NCI-H1417 (cell line): ENCODE results near the gene PMFBP1.

Experiments used
- DNase-seq, 3 experiments: peaks; one replicate each; lab custom pipeline; 2025; lab: John Stamatoyannopoulos, UW

The PMFBP1 gene

DNA sequence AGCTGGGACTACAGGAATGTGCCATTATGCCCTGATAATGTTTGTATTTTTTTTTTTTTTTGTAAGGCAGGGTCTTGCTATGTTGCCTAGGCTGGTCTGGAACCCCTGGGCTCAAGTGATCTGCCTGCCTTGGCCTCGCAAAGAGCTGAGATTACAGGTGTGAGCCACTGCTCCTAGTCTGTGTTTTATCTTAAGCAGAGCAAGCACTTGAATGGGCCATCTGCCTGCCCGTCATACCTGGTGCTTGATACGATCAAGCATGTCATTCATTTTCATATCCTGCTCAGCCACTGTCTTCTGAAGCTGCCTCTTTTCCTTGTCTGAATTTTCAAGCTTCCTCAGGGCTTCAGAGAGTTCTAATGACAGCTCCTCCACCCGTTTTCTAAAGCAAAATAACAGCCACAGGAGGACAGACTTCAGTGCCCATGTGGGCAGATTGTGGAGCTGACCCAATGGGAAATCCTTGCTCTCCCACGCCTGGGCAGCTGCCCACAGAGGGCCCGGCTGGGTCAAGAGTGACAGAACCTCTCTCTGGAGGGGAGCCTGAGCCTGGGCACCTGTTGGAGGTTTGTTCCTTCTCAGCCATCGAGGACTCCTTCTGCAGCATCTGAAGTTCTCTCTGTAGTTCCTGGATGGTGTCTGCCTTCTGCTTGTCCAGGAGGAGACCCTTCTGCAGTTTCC is 41.8 kb downstream of the PMFBP1 start:
- DNase-seq = no peak

DNA sequence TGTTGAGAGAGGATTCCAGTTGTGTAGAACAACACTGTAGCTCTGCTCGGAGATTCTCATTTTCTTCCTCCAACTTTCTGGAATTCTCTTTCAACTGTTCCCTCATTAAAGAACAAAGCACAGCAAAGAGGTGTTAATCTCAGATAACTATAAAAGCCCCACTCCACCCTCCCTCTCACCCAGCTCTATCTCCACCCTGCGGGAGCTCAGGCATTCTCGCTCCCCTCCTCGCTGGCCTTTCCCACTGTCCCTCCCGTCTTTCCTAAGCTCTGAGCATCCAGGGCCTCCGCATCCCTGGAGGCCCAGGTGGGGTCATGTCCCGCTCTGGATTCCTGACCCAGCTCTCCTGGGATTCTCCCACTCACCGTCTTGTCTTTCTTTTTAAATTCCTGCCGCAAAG is 43.3 kb downstream of the PMFBP1 start:
- DNase-seq = no peak

DNA sequence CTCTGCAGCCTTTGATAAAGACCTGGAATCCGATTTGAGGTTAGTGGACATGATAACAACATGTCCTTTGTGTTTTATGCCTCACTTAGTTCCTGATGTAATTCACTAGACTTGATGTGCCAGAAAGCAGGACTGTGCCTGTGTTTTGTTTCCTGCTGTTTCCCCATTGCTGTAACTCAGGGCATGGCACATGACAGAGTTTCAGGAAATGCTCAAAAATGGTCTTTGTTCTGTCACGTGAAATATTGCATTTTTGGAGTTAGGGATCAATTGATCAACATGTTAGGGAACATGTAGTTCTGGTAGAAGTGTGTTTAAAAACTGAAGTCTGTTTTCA is 45.6 kb downstream of the PMFBP1 start:
- peak in 1 of 3 experiments; percentile 4 for DNase-seq

DNA sequence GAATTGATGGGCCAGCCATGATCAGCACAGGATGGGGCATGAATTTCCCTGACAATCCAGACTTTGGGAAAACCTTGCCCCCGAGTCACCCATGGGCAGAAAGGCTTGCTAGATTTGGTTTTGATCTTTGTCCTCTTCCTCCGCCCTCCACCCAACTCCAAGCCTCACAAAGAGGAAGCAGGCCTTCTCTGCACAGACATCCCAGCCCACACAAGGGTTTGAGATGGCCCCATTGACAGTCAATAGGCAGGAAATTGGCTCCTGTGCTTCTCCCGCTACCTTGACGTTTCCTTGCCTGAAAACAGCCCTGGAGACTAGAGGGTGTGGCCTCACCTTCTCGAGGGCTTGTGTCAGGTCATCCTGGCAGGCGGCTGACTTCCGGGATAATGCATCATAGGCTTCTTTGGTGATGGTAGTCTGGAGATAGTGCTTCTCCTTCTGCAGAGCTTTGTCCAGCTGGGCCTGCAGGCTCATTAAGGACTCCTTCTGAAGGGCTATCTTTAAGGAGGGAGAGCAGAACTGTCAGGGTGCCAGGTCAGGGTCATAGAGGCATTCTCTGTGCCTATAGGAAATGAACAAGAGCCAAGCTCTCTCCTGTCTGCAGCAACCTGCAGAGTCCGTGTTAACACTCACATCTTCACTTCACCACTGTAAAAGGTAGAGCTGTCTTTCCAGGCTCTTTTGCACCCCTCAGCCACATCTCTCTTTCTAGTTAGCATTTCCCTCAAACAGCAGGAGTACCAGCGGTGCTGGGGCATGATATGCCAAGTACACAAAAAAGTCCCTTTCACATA is 46.1 kb downstream of the PMFBP1 start:
- no peak for DNase-seq

DNA sequence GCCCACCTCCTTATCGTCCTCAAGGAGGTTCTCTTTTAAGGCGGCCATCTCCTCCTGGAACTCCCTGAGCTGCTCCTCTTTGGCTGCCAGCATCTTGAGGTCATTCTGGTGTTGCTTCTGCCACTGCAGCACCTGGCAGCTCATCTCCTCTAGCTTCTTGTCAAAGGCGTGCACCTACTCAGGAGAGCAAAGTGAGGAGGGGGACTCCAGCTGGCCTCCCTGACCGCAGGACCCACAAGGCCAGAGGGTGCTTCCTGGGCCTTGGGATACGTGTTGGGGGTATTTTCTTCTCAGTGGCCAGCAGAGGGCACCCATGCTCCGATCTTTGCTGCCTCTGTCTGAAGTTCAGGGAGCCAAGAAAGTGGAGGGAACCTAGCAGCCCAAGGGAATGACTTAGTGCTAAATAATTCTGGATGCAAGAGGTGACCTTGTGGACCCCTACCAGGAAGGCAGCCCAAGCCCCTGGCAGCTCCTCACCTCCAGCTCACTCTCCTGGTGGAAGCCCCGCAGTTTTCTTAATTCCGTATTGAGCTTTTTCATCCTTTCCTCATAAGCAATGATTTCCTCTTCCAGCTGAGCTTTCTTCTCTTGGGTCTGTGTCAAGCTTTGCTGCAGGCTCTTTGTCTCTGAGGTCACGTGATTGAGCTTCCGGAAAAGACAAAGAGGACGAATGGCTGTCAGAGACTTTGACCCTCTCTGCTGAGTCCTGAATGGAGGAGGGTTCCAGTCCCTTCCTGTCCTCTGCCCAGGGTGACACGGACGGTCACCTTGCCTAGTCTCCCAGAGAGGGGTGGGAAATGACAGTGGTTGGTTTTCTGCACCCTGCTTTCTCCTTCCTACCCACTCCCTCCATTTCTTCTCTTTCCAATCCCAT is 47.0 kb downstream of the PMFBP1 start:
- peak; percentile 28 to 87 (median 68) for DNase-seq

DNA sequence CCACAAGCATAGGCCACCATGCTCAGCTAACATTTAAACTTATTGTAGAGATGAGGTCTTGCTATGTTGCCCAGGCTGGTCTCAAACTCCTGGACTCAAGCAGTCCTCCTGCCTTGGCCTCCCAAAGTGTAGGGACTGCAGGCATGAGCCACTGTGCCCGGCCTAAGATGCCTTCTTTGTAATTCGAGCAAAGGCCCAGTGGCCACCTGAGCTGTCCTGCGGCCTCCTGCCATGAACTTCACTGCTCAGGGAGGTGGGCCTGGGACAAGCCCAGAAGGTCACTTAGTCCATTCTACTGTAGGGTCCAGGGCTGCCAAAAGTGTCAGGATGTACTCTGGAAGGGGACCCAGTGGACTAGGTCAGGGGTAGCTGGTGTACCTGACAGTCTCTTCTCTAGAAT is 47.8 kb downstream of the PMFBP1 start:
- no peak for DNase-seq

DNA sequence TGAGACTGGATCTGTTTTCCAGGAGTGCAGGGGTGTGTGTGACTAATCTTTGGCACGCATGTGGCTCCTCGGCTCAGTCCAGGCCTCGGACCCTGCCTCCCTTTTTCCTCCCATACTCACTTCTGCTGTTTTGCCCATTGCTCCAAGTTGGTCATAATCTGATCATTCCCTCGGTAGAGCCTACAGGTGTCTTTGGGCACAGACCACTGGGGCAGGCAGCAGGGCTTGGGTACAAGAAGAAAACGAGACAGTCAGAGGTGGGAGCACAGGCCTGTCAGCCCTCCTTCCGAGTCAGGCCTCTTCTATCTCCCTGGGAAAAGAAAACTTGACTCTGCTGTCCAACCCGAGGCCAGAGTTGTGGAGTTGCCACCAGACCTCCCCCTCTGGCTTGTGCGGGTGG is 48.5 kb downstream of the PMFBP1 start:
- DNase-seq = no peak

DNA sequence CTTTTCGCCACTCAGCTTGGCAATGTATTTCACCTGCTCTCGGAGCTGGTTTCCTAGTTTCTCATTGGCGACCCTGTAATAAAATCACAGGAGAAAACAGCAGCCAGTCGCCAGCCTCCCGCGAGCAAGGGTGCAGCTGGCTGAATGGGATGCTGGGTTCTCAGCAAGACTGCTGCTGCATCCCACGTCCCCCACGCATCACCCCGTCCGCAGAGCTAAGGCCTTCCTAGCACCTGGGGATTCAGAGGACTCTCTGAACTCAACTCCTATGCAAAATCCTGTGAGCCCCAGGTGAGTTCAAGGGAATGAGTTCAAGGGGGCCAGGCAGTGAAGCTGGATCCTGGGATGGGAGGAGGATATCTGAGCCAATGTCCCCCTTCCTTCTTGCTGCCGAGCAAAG is 49.0 kb downstream of the PMFBP1 start:
- no peak for DNase-seq

DNA sequence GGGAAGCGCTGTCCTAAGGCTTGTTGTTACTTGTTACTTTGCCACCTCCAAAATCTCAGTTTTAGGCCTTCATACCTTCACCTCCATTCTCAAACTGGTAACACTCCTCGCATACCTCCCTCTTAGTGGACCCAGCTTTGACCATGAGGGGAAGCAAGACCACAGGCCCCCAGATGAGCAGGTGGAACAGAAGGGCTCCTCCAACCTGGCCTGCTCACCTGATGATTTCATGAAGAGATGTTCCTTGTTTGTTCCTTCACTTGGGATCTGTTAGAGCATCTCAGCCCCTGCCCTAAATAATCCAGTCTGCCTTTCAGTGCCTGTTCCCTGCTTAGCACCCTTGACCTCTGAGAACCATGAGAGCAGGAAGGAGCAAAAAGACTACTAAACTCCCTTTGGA is 49.6 kb downstream of the PMFBP1 start:
- DNase-seq = no peak

DNA sequence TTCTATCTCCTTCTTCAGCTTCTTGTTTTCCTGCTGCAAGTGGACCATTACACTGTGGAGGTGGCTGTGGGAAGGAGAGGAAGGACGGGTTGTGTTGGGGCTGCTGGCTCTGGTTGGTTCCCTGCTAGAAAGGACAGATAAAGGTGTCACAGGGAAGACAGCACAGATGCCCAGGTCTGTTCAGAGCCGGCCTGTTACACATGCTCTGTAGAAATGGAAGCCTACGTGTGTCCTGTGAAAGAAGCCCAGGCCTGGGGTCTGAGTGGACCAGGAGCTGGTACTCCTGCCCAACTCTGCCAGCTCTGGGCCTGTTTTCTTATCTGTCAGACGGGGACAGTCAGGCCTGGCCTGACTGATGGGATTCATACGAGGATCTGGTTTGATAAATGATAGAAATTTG is 51.9 kb downstream of the PMFBP1 start:
- no peak for DNase-seq

DNA sequence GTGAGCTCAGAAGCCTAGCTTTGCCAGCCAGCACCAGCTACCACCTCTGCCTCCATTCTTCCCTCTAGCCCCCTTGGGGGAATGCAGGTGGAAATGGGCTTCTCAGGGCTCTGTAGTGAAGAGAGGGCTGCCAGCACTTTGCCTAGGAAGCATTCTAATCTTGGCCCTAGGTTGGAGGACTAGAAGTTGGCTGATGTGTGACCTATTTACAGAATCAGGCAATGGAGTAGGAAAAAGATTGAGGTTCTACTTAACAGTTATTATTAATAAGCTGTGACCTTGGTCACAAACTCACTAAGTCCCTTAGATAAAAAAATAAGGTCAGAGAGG is 58.4 kb downstream of the PMFBP1 start:
- no peak for DNase-seq

DNA sequence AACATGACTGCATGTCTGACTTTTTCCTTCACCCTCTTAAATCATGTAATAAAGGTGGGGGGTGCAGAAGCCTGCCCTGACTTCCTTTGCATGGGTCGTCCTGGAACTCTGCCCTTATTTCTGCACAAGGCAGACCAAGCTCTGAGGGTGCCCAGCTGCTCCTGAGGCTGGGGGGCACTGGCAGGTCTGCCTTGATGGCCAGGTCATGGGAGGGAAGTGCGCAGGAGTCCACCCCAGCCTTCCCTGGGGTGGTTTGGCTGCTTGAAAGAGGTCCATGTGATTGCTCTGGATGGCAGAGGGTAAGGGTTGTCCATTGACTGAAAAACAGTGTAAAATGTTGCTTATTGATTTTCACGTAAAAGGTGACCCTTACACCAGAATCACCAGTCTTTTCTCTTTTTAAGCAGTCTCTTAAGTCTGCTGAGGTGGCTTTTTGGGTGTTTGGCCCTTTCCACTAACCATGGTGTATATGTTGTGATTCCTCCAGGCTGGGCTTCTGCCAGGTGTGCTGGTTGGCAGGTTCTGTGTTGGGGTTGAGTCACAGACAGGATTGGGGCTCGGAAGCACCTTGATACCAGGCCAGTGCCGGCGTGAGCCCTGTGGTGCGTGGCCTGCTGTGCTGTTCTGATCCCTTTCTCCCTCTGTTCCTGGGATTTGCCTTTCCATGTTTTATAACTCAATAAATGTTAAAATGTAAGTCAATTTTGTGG is 58.9 kb downstream of the PMFBP1 start:
- DNase-seq = no peak

DNA sequence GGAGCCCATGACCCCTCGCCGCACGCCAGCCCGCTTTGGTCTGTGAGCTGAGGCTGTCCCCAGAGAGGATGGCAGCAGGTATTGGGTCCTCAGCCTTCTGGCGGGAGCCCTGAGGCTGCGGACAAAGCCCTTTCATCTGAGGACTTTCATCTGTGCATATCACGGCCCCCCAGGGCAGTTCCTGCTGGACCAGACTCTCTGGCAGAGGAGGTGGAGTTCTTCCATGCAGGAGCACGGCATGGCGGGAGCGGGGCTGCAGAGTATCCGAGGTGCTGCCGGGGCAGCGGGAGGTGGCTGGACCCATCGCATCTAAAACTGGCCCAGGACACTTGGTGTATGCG is 59.5 kb downstream of the PMFBP1 start:
- peak in 1 of 3 experiments; percentile 1 for DNase-seq

DNA sequence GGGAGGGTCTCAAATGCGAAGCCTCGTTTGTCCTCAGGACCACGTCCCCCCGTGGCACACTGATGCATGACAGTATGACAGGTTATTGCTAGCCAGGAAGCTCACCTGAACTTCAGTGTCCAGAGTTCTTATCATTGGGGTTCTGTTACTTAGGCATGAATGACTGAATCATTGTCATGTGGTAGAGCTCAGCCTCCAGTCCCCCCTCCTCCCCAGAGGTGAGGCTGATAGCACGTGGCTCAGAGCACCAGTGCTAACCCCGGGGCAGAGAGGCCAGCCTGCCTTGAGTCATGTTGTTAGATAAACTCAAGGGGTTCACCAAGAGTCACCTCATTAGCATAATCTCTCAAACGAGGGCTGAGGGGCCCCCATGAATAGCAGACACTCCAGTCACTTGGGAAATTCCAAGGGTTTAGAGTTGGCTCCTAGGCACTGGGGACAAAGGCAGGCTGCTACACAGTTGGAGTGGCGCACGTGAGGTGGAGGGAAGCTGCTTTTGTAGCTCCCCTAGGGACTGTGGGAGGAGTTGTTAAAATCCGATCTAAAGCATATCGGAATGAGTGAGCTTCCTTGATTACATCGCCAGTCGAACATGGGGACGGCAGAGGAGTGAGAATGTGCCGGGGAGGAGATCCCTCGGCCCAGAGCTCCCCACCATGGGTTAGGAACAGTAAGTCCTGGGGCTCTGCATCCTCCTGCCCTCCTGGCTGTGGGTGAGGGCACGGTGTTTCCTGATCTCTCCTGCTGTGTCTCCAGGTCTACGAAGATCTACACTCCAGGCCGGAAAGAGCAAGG is 60.1 kb downstream of the PMFBP1 start:
- DNase-seq = no peak

DNA sequence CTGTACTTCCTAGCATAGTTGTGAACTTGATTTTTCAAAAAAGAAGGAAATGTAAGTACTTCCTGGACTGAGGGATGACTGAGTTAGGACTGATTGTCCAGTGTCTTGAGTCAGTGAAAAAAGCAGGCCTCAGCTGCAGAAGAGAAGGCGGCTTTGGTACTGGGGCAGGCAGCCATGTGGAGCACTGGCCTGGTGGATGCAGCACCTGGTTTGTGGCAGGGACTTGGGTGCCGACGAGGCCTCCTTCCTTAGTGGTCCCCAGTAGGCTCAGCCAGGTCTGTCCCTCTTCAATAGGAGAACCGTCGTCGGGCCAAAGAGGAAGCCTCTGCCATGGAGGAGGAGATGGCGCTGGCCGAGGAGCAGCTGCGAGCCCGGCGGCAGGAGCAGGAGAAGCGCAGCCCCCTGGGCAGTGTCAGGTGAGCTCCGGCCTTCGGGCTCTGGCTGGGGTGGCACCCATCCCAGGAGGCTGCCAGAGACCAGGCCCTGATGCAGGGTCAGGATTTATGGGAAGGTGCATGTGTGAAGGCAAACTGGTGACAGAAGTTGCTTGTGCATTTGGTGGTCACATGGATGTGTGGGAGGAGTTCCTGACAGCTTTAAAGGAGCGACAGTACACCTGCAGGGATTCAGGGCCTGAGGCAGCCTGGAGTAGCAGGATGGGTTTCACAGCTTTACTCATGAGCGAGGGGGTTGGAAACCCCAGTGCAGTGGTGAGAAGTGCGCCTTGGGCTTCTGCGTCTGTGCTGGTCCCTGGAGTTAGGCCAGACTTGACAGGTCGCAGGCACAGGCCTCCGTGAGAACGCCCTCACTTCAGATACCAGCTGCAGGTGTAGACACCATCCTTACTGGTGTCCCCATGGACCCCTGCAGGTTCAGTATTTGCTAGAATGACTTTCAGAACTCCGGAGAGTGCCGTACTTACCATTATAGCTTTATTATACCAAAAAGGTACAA is 61.0 kb downstream of the PMFBP1 start:
- no peak for DNase-seq

DNA sequence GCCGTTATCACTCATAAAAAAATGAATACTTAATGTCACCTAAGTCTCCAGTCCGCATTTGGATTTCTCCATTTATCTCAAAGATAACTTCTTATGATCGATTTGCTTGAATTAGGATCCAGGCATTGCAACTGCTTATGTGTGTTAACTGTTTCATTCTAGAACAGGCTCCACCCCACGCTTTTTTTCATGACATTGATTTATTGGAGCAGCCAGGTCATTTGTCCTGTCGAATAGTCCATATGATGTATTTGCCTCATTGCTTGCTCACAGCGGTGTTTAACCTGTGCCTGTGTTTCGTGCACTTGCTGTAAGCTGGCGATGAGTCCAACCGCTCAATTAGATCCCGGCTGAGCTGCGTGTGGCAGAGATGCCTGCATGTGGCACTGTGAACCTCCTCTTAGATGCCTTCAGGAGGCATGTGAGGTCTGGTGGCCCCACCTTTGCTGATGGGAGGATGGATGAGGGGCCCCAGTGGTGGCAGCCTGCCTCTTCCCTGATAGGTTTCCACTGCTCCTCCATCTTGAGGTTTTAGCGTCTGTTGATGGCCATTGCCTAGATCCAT is 61.9 kb downstream of the PMFBP1 start:
- peak in 1 of 3 experiments; percentile 7 for DNase-seq

DNA sequence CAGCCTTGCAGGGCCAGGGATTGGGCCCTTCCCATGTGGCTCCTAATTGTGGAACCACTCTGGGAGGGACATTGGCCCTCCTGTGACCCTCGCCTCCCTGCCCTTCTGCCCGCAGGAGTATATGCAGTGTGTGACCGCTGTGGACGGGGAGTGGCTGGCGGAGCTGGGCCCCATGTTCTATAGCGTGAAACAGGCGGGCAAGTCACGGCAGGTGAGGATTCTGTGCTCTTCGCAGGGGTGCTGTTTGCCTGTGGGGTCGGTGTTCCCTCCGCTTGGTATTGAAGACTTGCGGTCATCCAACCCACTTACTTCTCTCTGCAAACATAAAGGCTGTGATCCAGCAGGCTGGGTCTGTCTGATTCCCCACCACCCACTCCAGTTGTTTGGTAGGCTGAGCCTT is 62.7 kb downstream of the PMFBP1 start:
- no peak for DNase-seq

DNA sequence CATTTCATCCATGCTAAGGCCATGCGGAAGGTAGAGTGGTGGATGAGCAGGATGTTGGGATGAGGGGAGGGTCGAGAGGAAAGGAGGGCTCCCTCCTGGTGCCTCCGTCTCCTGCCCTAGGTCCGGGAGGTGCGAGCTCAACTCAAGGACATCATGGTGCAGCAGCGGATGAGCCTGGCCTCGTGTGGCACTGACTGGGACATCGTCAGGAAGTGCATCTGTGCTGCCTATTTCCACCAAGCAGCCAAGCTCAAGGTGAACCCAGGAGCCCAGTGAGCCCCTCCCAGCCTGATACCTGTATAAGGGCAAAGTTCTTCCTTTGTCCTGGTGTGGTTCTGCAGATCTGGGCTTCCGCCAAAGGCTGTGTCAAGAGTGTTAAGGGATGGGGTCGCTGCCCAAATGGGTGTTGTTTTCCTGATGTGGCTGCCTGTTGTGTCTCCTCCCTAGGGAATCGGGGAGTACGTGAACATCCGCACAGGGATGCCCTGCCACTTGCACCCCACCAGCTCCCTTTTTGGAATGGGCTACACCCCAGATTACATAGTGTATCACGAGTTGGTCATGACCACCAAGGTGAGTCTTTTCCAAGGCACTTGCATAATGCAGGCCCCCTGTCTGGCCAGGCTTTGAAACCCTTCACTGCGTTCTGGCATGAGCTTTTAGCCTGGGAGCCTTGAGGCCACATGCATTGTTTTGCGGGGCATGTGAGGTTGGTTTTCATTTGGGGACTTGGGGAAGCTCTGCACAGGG is 63.4 kb downstream of the PMFBP1 start:
- no peak for DNase-seq

DNA sequence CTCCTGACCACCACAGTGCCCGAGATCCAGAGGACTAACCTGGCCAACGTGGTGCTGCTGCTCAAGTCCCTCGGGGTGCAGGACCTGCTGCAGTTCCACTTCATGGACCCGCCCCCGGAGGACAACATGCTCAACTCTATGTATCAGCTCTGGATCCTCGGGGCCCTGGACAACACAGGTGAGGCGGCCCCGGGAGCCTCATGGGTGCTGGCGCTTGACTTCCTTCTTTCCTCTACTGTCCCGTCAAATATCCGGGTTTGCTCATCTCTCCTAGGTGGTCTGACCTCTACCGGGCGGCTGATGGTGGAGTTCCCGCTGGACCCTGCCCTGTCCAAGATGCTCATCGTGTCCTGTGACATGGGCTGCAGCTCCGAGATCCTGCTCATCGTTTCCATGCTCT is 64.6 kb downstream of the PMFBP1 start:
- DNase-seq = no peak
